ENCODE results near the gene FIBCD1. TPM values are rescaled to one million over a fixed set of nuclear protein-coding genes. Genes with fewer than 3 reads are reported as not detected.

Gene FIBCD1
- total RNA-seq, 1 experiment from 2014 or later, result 7.1 TPM

- H4K5ac ChIP-seq (ENCODE audit: insufficient read length, low read depth, low read length), result no peak overlapping the region
- H3K9ac ChIP-seq (ENCODE audit: extremely low read depth, insufficient read length, low read length), result no peak overlapping the region
- H3K18ac ChIP-seq (ENCODE audit: insufficient read length, low read depth, low read length), result no peak overlapping the region
- H3K4ac ChIP-seq (ENCODE audit: low read depth, low read length), result no peak overlapping the region
- H3K23ac ChIP-seq (ENCODE audit: insufficient read length, low read depth, low read length), result no peak overlapping the region
- no peak overlapping the region for H2BK120ac ChIP-seq (ENCODE audit: low read depth, low read length, poor library complexity, severe bottlenecking)
- H2BK20ac ChIP-seq (ENCODE audit: low read depth, low read length, poor library complexity, severe bottlenecking), result no peak overlapping the region
- H3K23me2 ChIP-seq (ENCODE audit: insufficient read length, low read depth, low read length, poor library complexity, severe bottlenecking), result no peaks in the 10 kb centered on the region
- H2BK12ac ChIP-seq (ENCODE audit: insufficient read length, low read depth, low read length), result no peak overlapping the region
- no peak overlapping the region for H4K8ac ChIP-seq (replicated peaks; ENCODE audit: insufficient read length, low read depth, low read length)
- H2AFZ ChIP-seq (ENCODE audit: low read length), result no peak overlapping the region
- no peak overlapping the region for H3K4me3 Mint-ChIP-seq
- H2AK5ac ChIP-seq (ENCODE audit: insufficient read length, low read length), result no peak overlapping the region
- no peaks in the 10 kb centered on the region for H3K79me2 ChIP-seq (ENCODE audit: insufficient read depth, low read length)
- no peaks in the 10 kb centered on the region for H3K4me1 ChIP-seq (ENCODE audit: insufficient read depth, low read length)
- no peak overlapping the region for H3K4me2 ChIP-seq (ENCODE audit: insufficient read depth, insufficient read length, low read length)
- H3K9me3 Mint-ChIP-seq, result peaks cover 10 to 15% of the 10 kb centered on the region in 2 experiments
- peaks cover 4 to 12% (median 5%) of the 10 kb centered on the region in 3 experiments for H3K36me3 Mint-ChIP-seq (ENCODE audit: insufficient read depth in 1 of 3, low read depth in 3 of 3)
- peaks cover 6% of the 10 kb centered on the region; the same call in 1 of the 2 replicates for H3K27me3 Mint-ChIP-seq (ENCODE audit: low read depth)
- no peak overlapping the region for H3K14ac ChIP-seq (ENCODE audit: insufficient read depth, low read length)
- H2BK15ac ChIP-seq (ENCODE audit: low read depth, low read length), result no peak overlapping the region
- H3K27me3 ChIP-seq (ENCODE audit: insufficient read depth, low read length), result no peaks in the 10 kb centered on the region
- no peaks in the 10 kb centered on the region for H3K9me3 ChIP-seq (ENCODE audit: control insufficient read depth, low read depth, low read length)
- no peaks in the 10 kb centered on the region for H3K4me1 Mint-ChIP-seq
- no CpG with 5 or more reads among the region's 22 CpGs for WGBS (ENCODE audit: extremely low coverage, insufficient read length, low lambda C conversion rate)
- H3T11ph ChIP-seq (ENCODE audit: low read length), result no peak overlapping the region
- no peak overlapping the region for H4K91ac ChIP-seq (ENCODE audit: insufficient read length, low read depth, low read length)
- H4K20me1 ChIP-seq (ENCODE audit: control insufficient read depth, insufficient read depth, insufficient read length), result no peaks in the 10 kb centered on the region
- H3K27ac ChIP-seq (ENCODE audit: insufficient read length, low read depth, low read length), result no peak overlapping the region
- DNase-seq, result no peak
- no peak overlapping the region for H2BK5ac ChIP-seq (ENCODE audit: insufficient read length, low read length)
- TF ChIP-seq CTCF (conservative IDR thresholded peaks at IDR 0.05), result no peak
- H3K79me1 ChIP-seq (ENCODE audit: insufficient read depth, low read depth, low read length, poor library complexity, severe bottlenecking), result no peaks in the 10 kb centered on the region
- peak overlapping the region in 1 of 3 experiments; percentile 31; a peak in 1 of 7 replicates for H3K27ac Mint-ChIP-seq
- no peak overlapping the region for H3K56ac ChIP-seq (ENCODE audit: insufficient read length, low read depth, low read length)
These were observed 23.6 kb upstream of the FIBCD1 start for GRCh38 chr9:130962418-130963316.

Data from H9 (cell line).